ENCODE data around the gene ITGB4. TPM values are rescaled to one million over a fixed set of nuclear protein-coding genes. Genes with fewer than 3 reads are reported as not detected.

Gene ITGB4
- total RNA-seq, 1 donor from 2014 or later, result 6.6 TPM

- Histone ChIP-seq H4K20me1 (ENCODE audit: insufficient read depth, low read length) (peaks cover 2% of the 10 kb centered on the region), H3K4me1 (ENCODE audit: insufficient read depth, low read length) (peaks cover 28% of the 10 kb centered on the region), H3K27ac (ENCODE audit: low read depth, low read length) (peak overlapping the region; percentile 100), H3K36me3 (ENCODE audit: insufficient read depth, low read length) (no peaks in the 10 kb centered on the region), H3K79me2 (ENCODE audit: insufficient read depth, low read length) (peaks cover 43% of the 10 kb centered on the region), H3K27me3 (ENCODE audit: insufficient read depth, low read length) (no peaks in the 10 kb centered on the region), H3K4me2 (ENCODE audit: low read length) (peak overlapping the region; percentile 86), H2AFZ (ENCODE audit: low read depth, low read length) (peak overlapping the region; percentile 76), H3K9ac (ENCODE audit: low read length) (peak overlapping the region; percentile 91), H3K9me3 (ENCODE audit: insufficient read depth, low read depth, low read length) (no peaks in the 10 kb centered on the region), H3K4me3 (ENCODE audit: insufficient read depth, low read depth, low read length) (peak overlapping the region; percentile 61)
- Mint-ChIP-seq H3K27me3 (ENCODE audit: low read depth, unreplicated experiment) (no peaks in the 10 kb centered on the region), H3K4me3 (ENCODE audit: unreplicated experiment) (peak overlapping the region; percentile 92), H3K27ac (ENCODE audit: unreplicated experiment) (peak overlapping the region; percentile 99), H3K4me1 (ENCODE audit: low read depth, unreplicated experiment) (peaks cover 23% of the 10 kb centered on the region), H3K9me3 (ENCODE audit: unreplicated experiment) (no peaks in the 10 kb centered on the region), H3K36me3 (ENCODE audit: low read depth, unreplicated experiment) (peaks cover 4% of the 10 kb centered on the region)
- TF ChIP-seq EZH2 (IDR thresholded peaks at IDR 0.05; ENCODE audit: insufficient read depth, low read length), result no peak
- TF ChIP-seq CTCF (IDR thresholded peaks at IDR 0.05; ENCODE audit: insufficient read depth, low read depth, low read length), result no peak
- FAIRE-seq (no peak), DNase-seq (ENCODE audit: low read depth) (no peak)
These were observed 62.7 kb downstream of the ITGB4 start for GRCh38 chr17:75783803-75784472.

GRCh38 chr17:75784473-75785015, 63.3 kb downstream of the ITGB4 start, which contains the start of gene UNK:
Gene UNK, plus strand, starts transcription at chr17:75784806. Its CDS starts 75 bp downstream, at chr17:75784881.
- Histone ChIP-seq H3K4me1 (ENCODE audit: insufficient read depth, low read length) (peaks cover 28% of the 10 kb centered on the region), H3K4me3 (ENCODE audit: insufficient read depth, low read depth, low read length) (peak within 1 kb of the TSS; percentile 61), H4K20me1 (ENCODE audit: insufficient read depth, low read length) (no peaks in the 10 kb centered on the region), H3K27me3 (ENCODE audit: insufficient read depth, low read length) (no peaks in the 10 kb centered on the region), H3K9ac (ENCODE audit: low read length) (peak within 1 kb of the TSS; percentile 91), H3K27ac (ENCODE audit: low read depth, low read length) (peak within 1 kb of the TSS; percentile 100), H3K79me2 (ENCODE audit: insufficient read depth, low read length) (peaks cover 43% of the 10 kb centered on the region), H3K9me3 (ENCODE audit: insufficient read depth, low read depth, low read length) (no peaks in the 10 kb centered on the region), H2AFZ (ENCODE audit: low read depth, low read length) (peak within 1 kb of the TSS; percentile 76), H3K36me3 (ENCODE audit: insufficient read depth, low read length) (no peaks in the 10 kb centered on the region), H3K4me2 (ENCODE audit: low read length) (peak within 1 kb of the TSS; percentile 86)
- no peak for TF ChIP-seq EZH2 (IDR thresholded peaks at IDR 0.05; ENCODE audit: insufficient read depth, low read length)
- TF ChIP-seq CTCF (IDR thresholded peaks at IDR 0.05; ENCODE audit: insufficient read depth, low read depth, low read length), result no peak
- peaks cover 23% of the 10 kb centered on the region for H3K4me1 Mint-ChIP-seq (ENCODE audit: low read depth, unreplicated experiment)
- DNase-seq (ENCODE audit: low read depth) (peak; percentile 98), FAIRE-seq (peak; percentile 23)
- H3K27ac Mint-ChIP-seq (ENCODE audit: unreplicated experiment), result peak within 1 kb of the TSS; percentile 99
- H3K27me3 Mint-ChIP-seq (ENCODE audit: low read depth, unreplicated experiment), result no peaks in the 10 kb centered on the region
- H3K36me3 Mint-ChIP-seq (ENCODE audit: low read depth, unreplicated experiment), result peaks cover 3% of the 10 kb centered on the region
- no peaks in the 10 kb centered on the region for H3K9me3 Mint-ChIP-seq (ENCODE audit: unreplicated experiment)
- peak within 1 kb of the TSS; percentile 92 for H3K4me3 Mint-ChIP-seq (ENCODE audit: unreplicated experiment)
